Thoracic aorta (tissue), 2 donors: ENCODE measurements around the gene GFER. TPM values are rescaled to one million over a fixed set of nuclear protein-coding genes. Genes with fewer than 3 reads are reported as not detected.

Source experiments
- ATAC-seq: fragments of 150-250 bp; one replicate; pipeline ENCODE4 v1.8.0; 2017; ENCODE audit warnings: low read depth; ENCODE audit not compliant: insufficient number of reproducible peaks, low FRiP score
- DNase-seq: peaks from one replicate; pipeline ENCODE4 v3.0.0-alpha.2; 2020; ENCODE audit warnings: low spot score
- H3K27ac ChIP-seq, 2 donors: fragments of 200-600 bp; sonication (generic); 1 replicate in 1 of 2; 2 replicates in 1 of 2; pipeline ENCODE4 v1.5.1; 2016; ENCODE audit warnings: mild to moderate bottlenecking in 2 of 2, moderate library complexity in 2 of 2
- H3K27me3 ChIP-seq: fragments of 200-600 bp; sonication (generic); replicated peaks from 2 replicates; pipeline ENCODE4 v1.6.0; 2016; ENCODE audit warnings: mild to moderate bottlenecking; ENCODE audit not compliant: insufficient read depth
- H3K36me3 ChIP-seq: fragments of 200-600 bp; sonication (generic); one replicate; pipeline ENCODE4 v1.5.1; 2016
- H3K4me1 ChIP-seq, 2 donors: fragments of 200-600 bp; sonication (generic); 1 replicate in 1 of 2; 2 replicates in 1 of 2; pipeline versions ENCODE4 v1.5.1 to v1.6.0; 2016; ENCODE audit warnings: low read depth in 2 of 2, mild to moderate bottlenecking in 1 of 2; ENCODE audit not compliant: control insufficient read depth in 1 of 2
- H3K4me3 ChIP-seq: fragments of 200-600 bp; sonication (generic); 2 replicates; pipeline ENCODE4 v1.5.1; 2016; ENCODE audit warnings: mild to moderate bottlenecking
- H3K9me3 ChIP-seq: fragments of 200-600 bp; sonication (generic); 2 replicates; pipeline ENCODE4 v1.5.1; 2016
- total RNA-seq, 2 donors: library from RNA; depleted of rRNA; stranded (reverse); fragments of >200 nt; gene quantifications; one replicate each; pipeline versions ENCODE4 v1.1.0 to v1.2.3, GENCODE V29; 2016
- TF ChIP-seq, protein P1 (sequence below): fragments of 200-600 bp; sonication (generic); IDR thresholded peaks from one replicate; pipeline ENCODE4 v1.5.1; 2019; ENCODE audit warnings: antibody characterized with exemption

GFER gene
- total RNA-seq, 2 donors from 2014 or later, result 12.4 to 14.6 TPM

- ATAC-seq, result no peak
- Histone ChIP-seq H3K27me3 (no peaks in the 10 kb centered on the region), H3K4me3 (peak within 1 kb of the TSS; percentile 90)
Observed at GRCh38 chr16:2026461-2027023, 42.5 kb downstream of the GFER start, which contains the start of gene NHERF2. Gene NHERF2 (plus strand): TSS chr16:2026902. CDS start chr16:2027006, 104 bp downstream.

GRCh38 chr16:2027024-2028010, 43.3 kb downstream of the GFER start:
- Histone ChIP-seq H3K27me3 (no peaks in the 10 kb centered on the region), H3K9me3 (no peaks in the 10 kb centered on the region), H3K27ac (peak overlapping the region in 1 of 2 donors; percentile 55), H3K36me3 (peaks cover 3% of the 10 kb centered on the region), H3K4me3 (peak overlapping the region; percentile 90), H3K4me1 (peaks cover 14 to 55% of the 10 kb centered on the region in 2 donors)
- DNase-seq (no peak), ATAC-seq (no peak)
- TF ChIP-seq, protein P1, sequence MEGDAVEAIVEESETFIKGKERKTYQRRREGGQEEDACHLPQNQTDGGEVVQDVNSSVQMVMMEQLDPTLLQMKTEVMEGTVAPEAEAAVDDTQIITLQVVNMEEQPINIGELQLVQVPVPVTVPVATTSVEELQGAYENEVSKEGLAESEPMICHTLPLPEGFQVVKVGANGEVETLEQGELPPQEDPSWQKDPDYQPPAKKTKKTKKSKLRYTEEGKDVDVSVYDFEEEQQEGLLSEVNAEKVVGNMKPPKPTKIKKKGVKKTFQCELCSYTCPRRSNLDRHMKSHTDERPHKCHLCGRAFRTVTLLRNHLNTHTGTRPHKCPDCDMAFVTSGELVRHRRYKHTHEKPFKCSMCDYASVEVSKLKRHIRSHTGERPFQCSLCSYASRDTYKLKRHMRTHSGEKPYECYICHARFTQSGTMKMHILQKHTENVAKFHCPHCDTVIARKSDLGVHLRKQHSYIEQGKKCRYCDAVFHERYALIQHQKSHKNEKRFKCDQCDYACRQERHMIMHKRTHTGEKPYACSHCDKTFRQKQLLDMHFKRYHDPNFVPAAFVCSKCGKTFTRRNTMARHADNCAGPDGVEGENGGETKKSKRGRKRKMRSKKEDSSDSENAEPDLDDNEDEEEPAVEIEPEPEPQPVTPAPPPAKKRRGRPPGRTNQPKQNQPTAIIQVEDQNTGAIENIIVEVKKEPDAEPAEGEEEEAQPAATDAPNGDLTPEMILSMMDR, result no peak

More at GRCh38 chr16:2026461-2027023, 42.5 kb downstream of the GFER start, which contains the start of gene NHERF2:
- Histone ChIP-seq H3K27ac (peak within 1 kb of the TSS in 1 of 2 donors; percentile 69), H3K4me1 (peaks cover 14 to 51% of the 10 kb centered on the region in 2 donors), H3K36me3 (peaks cover 3% of the 10 kb centered on the region), H3K9me3 (no peaks in the 10 kb centered on the region)
- no peak for DNase-seq
- TF ChIP-seq, protein P1, result no peak

DNA sequence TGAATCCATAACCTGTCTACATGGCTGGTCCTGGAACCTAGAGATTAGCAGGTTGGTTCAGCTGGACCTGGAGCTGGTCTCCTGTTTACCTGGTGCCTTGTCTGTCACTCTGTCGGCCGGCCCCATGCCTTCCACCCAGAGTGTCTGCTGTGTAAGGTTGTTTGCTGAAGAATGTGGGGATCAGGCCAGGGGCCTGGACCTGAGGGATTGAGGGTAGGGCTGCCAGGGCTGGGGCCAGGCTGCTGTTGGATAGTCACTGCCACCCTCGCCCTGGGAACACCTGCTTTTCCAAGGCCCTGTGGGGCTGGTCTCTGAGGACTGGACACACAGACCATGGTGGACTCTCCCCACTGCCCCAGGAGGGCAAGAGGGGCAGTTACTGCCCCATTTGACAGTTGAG, 44.2 kb downstream of the GFER start:
- DNase-seq (no peak), ATAC-seq (no peak)
- peak overlapping the region in 1 of 2 donors; percentile 55 for H3K27ac ChIP-seq
- TF ChIP-seq, protein P1, result no peak
- peak overlapping the region; percentile 90 for H3K4me3 ChIP-seq
- H3K36me3 ChIP-seq, result peaks cover 3% of the 10 kb centered on the region
- peaks cover 16 to 56% of the 10 kb centered on the region in 2 donors for H3K4me1 ChIP-seq
- H3K27me3 ChIP-seq, result no peaks in the 10 kb centered on the region
- no peaks in the 10 kb centered on the region for H3K9me3 ChIP-seq

GRCh38 chr16:2028620-2029220, 44.7 kb downstream of the GFER start:
- Histone ChIP-seq H3K4me1 (peaks cover 16 to 57% of the 10 kb centered on the region in 2 donors), H3K36me3 (peaks cover 3% of the 10 kb centered on the region), H3K4me3 (no peak overlapping the region), H3K9me3 (no peaks in the 10 kb centered on the region), H3K27me3 (no peaks in the 10 kb centered on the region), H3K27ac (no peak overlapping the region)
- DNase-seq, result no peak
- ATAC-seq, result no peak
- TF ChIP-seq, protein P1, result no peak

GRCh38 chr16:2029350-2029749, 45.4 kb downstream of the GFER start:
- peaks cover 19 to 56% of the 10 kb centered on the region in 2 donors for H3K4me1 ChIP-seq
- no peaks in the 10 kb centered on the region for H3K9me3 ChIP-seq
- no peak for ATAC-seq
- H3K4me3 ChIP-seq, result no peak overlapping the region
- no peak overlapping the region for H3K27ac ChIP-seq
- H3K27me3 ChIP-seq, result no peaks in the 10 kb centered on the region
- DNase-seq, result no peak
- H3K36me3 ChIP-seq, result peaks cover 3% of the 10 kb centered on the region
- TF ChIP-seq, protein P1, result no peak
